Keratinocyte (primary cell): ENCODE data around the gene KNOP1. TPM values are rescaled to one million over a fixed set of nuclear protein-coding genes. Genes with fewer than 3 reads are reported as not detected.

ENCODE experiments used
- DNase-seq: peaks from one replicate; pipeline ENCODE4 v3.0.0-alpha.2; 2011; ENCODE audit warnings: low read depth, missing footprints, low spot score
- FAIRE-seq: peaks from 2 replicates; lab custom pipeline; 2011; peaks lifted over from hg19 to GRCh38; lab: Jason Lieb, UNC
- H2AFZ ChIP-seq: 2 replicates; pipeline ENCODE4 v1.6.0; 2012; ENCODE audit warnings: low read length, control low read depth, inconsistent platforms; ENCODE audit not compliant: control insufficient read depth
- H3K27ac ChIP-seq: 2 replicates; pipeline ENCODE4 v1.5.1; 2011; ENCODE audit warnings: low read length; ENCODE audit not compliant: control insufficient read depth, insufficient read depth
- H3K27me3 ChIP-seq: 3 replicates; pipeline ENCODE4 v1.6.0; 2011; ENCODE audit warnings: low read length; ENCODE audit not compliant: control insufficient read depth, insufficient read depth; ENCODE audit errors: extremely low read depth
- H3K36me3 ChIP-seq, 2 experiments: 2 replicates in 1 of 2; 3 replicates in 1 of 2; pipeline ENCODE4 v1.5.1; 2011; ENCODE audit warnings: low read length in 2 of 2, mild to moderate bottlenecking in 1 of 2; ENCODE audit not compliant: control insufficient read depth in 2 of 2, insufficient read depth in 2 of 2; ENCODE audit errors: extremely low read depth in 1 of 2
- H3K4me1 ChIP-seq: 3 replicates; pipeline ENCODE4 v1.5.1; 2011; ENCODE audit warnings: low read length; ENCODE audit not compliant: control insufficient read depth, insufficient read depth; ENCODE audit errors: extremely low read depth
- H3K4me2 ChIP-seq: 3 replicates; pipeline ENCODE4 v1.6.0; 2011; ENCODE audit warnings: low read depth, low read length; ENCODE audit not compliant: control insufficient read depth, insufficient read depth; ENCODE audit errors: extremely low read depth
- H3K4me3 ChIP-seq, 3 experiments: fragments of 200-600 bp in 1 of 3; sonication (generic) in 1 of 3; 2 replicates in 2 of 3; 3 replicates in 1 of 3; pipeline ENCODE4 v1.5.1; 2011 to 2016; ENCODE audit warnings: low read length in 3 of 3, mild to moderate bottlenecking in 3 of 3, control low read depth in 2 of 3, inconsistent platforms in 1 of 3, low read depth in 1 of 3, mixed read lengths in 1 of 3, mixed run types in 1 of 3, moderate library complexity in 1 of 3; ENCODE audit not compliant: control insufficient read depth in 2 of 3, insufficient read depth in 2 of 3; ENCODE audit errors: extremely low read depth in 1 of 3
- H3K79me2 ChIP-seq: 2 replicates; pipeline ENCODE4 v1.6.0; 2012; ENCODE audit warnings: low read length; ENCODE audit not compliant: control insufficient read depth, insufficient read depth
- H3K9ac ChIP-seq: 3 replicates; pipeline ENCODE4 v1.6.0; 2011; ENCODE audit warnings: low read length; ENCODE audit not compliant: control insufficient read depth, insufficient read depth; ENCODE audit errors: extremely low read depth
- H3K9me1 ChIP-seq: 3 replicates; pipeline ENCODE4 v1.6.0; 2011; ENCODE audit warnings: low read length; ENCODE audit not compliant: control insufficient read depth, insufficient read depth; ENCODE audit errors: extremely low read depth
- H3K9me3 ChIP-seq: 2 replicates; pipeline ENCODE4 v1.5.1; 2012; ENCODE audit warnings: low read depth, low read length; ENCODE audit not compliant: control insufficient read depth
- H4K20me1 ChIP-seq: 3 replicates; pipeline ENCODE4 v1.6.0; 2011; ENCODE audit warnings: low read length; ENCODE audit not compliant: control insufficient read depth, insufficient read depth; ENCODE audit errors: extremely low read depth
- CTCF ChIP-seq, 3 experiments: IDR thresholded peaks in 1 of 3; conservative IDR thresholded peaks in 1 of 3; optimal IDR thresholded peaks in 1 of 3; 2 replicates in 2 of 3; 3 replicates in 1 of 3; pipeline versions ENCODE3 to v1.5.1; 2011; ENCODE audit warnings: low read length in 3 of 3, mild to moderate bottlenecking in 3 of 3, moderate library complexity in 2 of 3, control low read depth in 1 of 3, inconsistent platforms in 1 of 3; ENCODE audit not compliant: insufficient read depth in 2 of 3; ENCODE audit errors: extremely low read depth in 1 of 3
- EZH2 ChIP-seq: IDR thresholded peaks from one replicate; pipeline ENCODE4 v1.6.1; 2012; ENCODE audit warnings: inconsistent platforms, mild to moderate bottlenecking, low read length, moderate library complexity
- dilution Hi-C: fragments of 300-500 bp; cut with MboI; formaldehyde crosslinking; loops from one replicate; pipeline ENCODE4 v1.7.0; 2020; ENCODE audit warnings: low sequenced_read_pairs; ENCODE audit not compliant: extremely low pct_ligation_motif_present
- polyA plus RNA-seq, 5 experiments: library from polyadenylated mRNA; depleted of rRNA in 3 of 5; stranded (reverse) in 3 of 5; stranded (forward) in 1 of 5; unstranded in 1 of 5; fragments of >200 nt; gene quantifications; 1 replicate in 1 of 5; 2 replicates in 3 of 5; 3 replicates in 1 of 5; pipeline versions ENCODE4 v1.2.1 to v1.2.3, GENCODE V29; 2011 to 2012; ENCODE audit warnings: missing spikeins in 2 of 5, low read depth in 1 of 5, low replicate concordance in 1 of 5

Gene KNOP1
- polyA plus RNA-seq, 1 donor (not counting 4 experiments of a cell fraction or from before 2014, with no cell fraction given) = 19.8 TPM

GRCh38 chr16:19677402-19677801 lies 40.6 kb downstream of the KNOP1 start:
- Histone ChIP-seq H3K9ac (no peak overlapping the region), H4K20me1 (no peaks in the 10 kb centered on the region), H3K4me3 (no peak overlapping the region), H3K9me3 (no peaks in the 10 kb centered on the region), H3K27me3 (no peaks in the 10 kb centered on the region), H3K36me3 (peaks cover 0 to 5% of the 10 kb centered on the region in 2 experiments), H3K4me2 (no peak overlapping the region), H3K79me2 (no peaks in the 10 kb centered on the region), H3K4me1 (peaks cover 7% of the 10 kb centered on the region), H2AFZ (no peak overlapping the region), H3K27ac (no peak overlapping the region), H3K9me1 (no peaks in the 10 kb centered on the region)
- no peak for DNase-seq
- dilution Hi-C loops = no loop called here
- FAIRE-seq = no peak
- no peak for TF ChIP-seq EZH2
- no peak for TF ChIP-seq CTCF (optimal IDR thresholded peaks at IDR 0.05 in 1 of 3, IDR thresholded peaks at IDR 0.05 in 1 of 3, conservative IDR thresholded peaks at IDR 0.05 in 1 of 3; ENCODE audit: extremely low read depth in 1 of 3, insufficient read depth in 2 of 3, low read length in 3 of 3)

- Histone ChIP-seq H3K9me3 (no peaks in the 10 kb centered on the region), H4K20me1 (no peaks in the 10 kb centered on the region), H3K4me2 (no peak overlapping the region), H3K79me2 (no peaks in the 10 kb centered on the region), H3K36me3 (peaks cover 0 to 5% of the 10 kb centered on the region in 2 experiments), H3K9ac (no peak overlapping the region), H3K4me3 (no peak overlapping the region), H3K27ac (no peak overlapping the region), H3K4me1 (peaks cover 7% of the 10 kb centered on the region), H3K9me1 (no peaks in the 10 kb centered on the region), H3K27me3 (no peaks in the 10 kb centered on the region), H2AFZ (no peak overlapping the region)
- FAIRE-seq = no peak
- TF ChIP-seq CTCF (optimal IDR thresholded peaks at IDR 0.05 in 1 of 3, IDR thresholded peaks at IDR 0.05 in 1 of 3, conservative IDR thresholded peaks at IDR 0.05 in 1 of 3; ENCODE audit: extremely low read depth in 1 of 3, insufficient read depth in 2 of 3, low read length in 3 of 3) (no peak), EZH2 (no peak)
- dilution Hi-C loops = no loop called here
- no peak for DNase-seq
Measured at GRCh38 chr16:19674485-19674884, 43.5 kb downstream of the KNOP1 start.
